Common myeloid progenitor, CD34-positive (primary cell): Measurements from ENCODE around the gene ACAA2.

Experiments used
- CTCF ChIA-PET: fragments of 350-600 bp; sonication (Branson Sonifier 250); formaldehyde crosslinking; loops from one replicate; lab custom pipeline; 2021; ENCODE audit warnings: antibody characterized with exemption; lab: Charles Lee
- POLR2A ChIA-PET: fragments of 350-600 bp; sonication (Branson Sonifier 250); formaldehyde crosslinking; loops from one replicate; lab custom pipeline; 2021; ENCODE audit warnings: antibody characterized with exemption; lab: Charles Lee
- DNase-seq, 3 donors: peaks; one replicate each; pipeline versions ENCODE4 v3.0.0 to v3.0.0-alpha.2; 2013
- H3K27ac ChIP-seq, 2 experiments: 1 replicate in 1 of 2; 2 replicates in 1 of 2; pipeline ENCODE4 v1.7.0; 2013; ENCODE audit warnings: inconsistent platforms in 2 of 2, low read length in 2 of 2, mild to moderate bottlenecking in 2 of 2, low read depth in 1 of 2, moderate library complexity in 1 of 2; ENCODE audit not compliant: severe bottlenecking in 2 of 2, insufficient read depth in 1 of 2, poor library complexity in 1 of 2
- H3K27me3 ChIP-seq, 5 experiments: replicated peaks in 2 of 5; 1 replicate in 3 of 5; 2 replicates in 2 of 5; pipeline versions ENCODE4 v1.6.1 to v1.7.0; 2013; ENCODE audit warnings: low read length in 4 of 5, mild to moderate bottlenecking in 2 of 5, moderate library complexity in 2 of 5, inconsistent platforms in 1 of 5; ENCODE audit not compliant: insufficient read depth in 5 of 5, control insufficient read depth in 4 of 5
- H3K36me3 ChIP-seq, 4 experiments: 1 replicate in 2 of 4; 2 replicates in 2 of 4; pipeline versions ENCODE4 v1.6.1 to v1.7.0; 2013; ENCODE audit warnings: low read length in 3 of 4, control low read depth in 1 of 4, mild to moderate bottlenecking in 1 of 4; ENCODE audit not compliant: control insufficient read depth in 4 of 4, insufficient read depth in 4 of 4
- H3K4me1 ChIP-seq, 4 experiments: 1 replicate in 3 of 4; 2 replicates in 1 of 4; pipeline versions ENCODE4 v1.6.1 to v1.7.1; 2013; ENCODE audit warnings: low read length in 3 of 4, mild to moderate bottlenecking in 3 of 4, control low read depth in 1 of 4, inconsistent platforms in 1 of 4, moderate library complexity in 1 of 4; ENCODE audit not compliant: control insufficient read depth in 4 of 4, insufficient read depth in 4 of 4; ENCODE audit errors: control extremely low read depth in 1 of 4
- H3K4me3 ChIP-seq, 7 experiments: 1 replicate in 4 of 7; 2 replicates in 3 of 7; pipeline versions ENCODE4 v1.5.1 to v1.7.0; 2013; ENCODE audit warnings: mild to moderate bottlenecking in 7 of 7, low read length in 6 of 7, moderate library complexity in 6 of 7, inconsistent platforms in 2 of 7, low read depth in 2 of 7, control low read depth in 1 of 7; ENCODE audit not compliant: insufficient read depth in 4 of 7, control insufficient read depth in 1 of 7; ENCODE audit errors: extremely low read depth in 1 of 7
- H3K9me3 ChIP-seq, 5 experiments: 1 replicate in 4 of 5; 2 replicates in 1 of 5; pipeline versions ENCODE4 v1.6.1 to v1.7.1; 2013; ENCODE audit warnings: low read length in 4 of 5, mild to moderate bottlenecking in 2 of 5, inconsistent platforms in 1 of 5, low read depth in 1 of 5, moderate library complexity in 1 of 5; ENCODE audit not compliant: control insufficient read depth in 4 of 5, insufficient read depth in 2 of 5; ENCODE audit errors: control extremely low read depth in 1 of 5
- WGBS: methylation state at CpG from one replicate; pipeline ENCODE4 v1.1.5; 2013; ENCODE audit not compliant: insufficient coverage; 5-methylcytosine and 5-hydroxymethylcytosine counted together

The ACAA2 gene

DNA sequence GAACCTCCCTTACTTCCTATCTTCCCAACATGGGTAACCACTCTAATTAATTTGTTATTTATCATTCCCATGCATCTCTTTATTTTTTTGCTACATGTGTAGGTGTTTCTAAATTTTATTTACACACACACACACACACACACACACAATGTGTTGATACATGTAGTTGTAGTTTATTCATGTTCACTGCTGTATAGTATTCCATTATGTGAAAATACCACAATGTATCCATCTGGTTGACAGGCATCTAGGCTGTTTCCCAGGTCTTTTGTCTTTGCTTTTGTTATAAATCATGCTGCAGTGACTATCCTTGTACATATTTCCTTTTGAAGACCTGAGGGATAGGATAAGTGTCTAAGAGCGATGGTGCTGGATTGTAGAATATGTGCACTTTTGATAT is 59.7 kb downstream of the ACAA2 start:
- Histone ChIP-seq H3K27ac (no peak overlapping the region), H3K36me3 (no peaks in the 10 kb centered on the region), H3K9me3 (peaks cover 0 to 2% (median 0%) of the 10 kb centered on the region in 5 experiments), H3K27me3 (peaks cover 2 to 18% (median 5%) of the 10 kb centered on the region in 5 experiments), H3K4me3 (no peak overlapping the region), H3K4me1 (no peaks in the 10 kb centered on the region)
- DNase-seq, result no peak
- WGBS, result no CpG with 5 or more reads among the region's 1 CpG
- ChIA-PET CTCF (no interaction called here), POLR2A (no interaction called here)

DNA sequence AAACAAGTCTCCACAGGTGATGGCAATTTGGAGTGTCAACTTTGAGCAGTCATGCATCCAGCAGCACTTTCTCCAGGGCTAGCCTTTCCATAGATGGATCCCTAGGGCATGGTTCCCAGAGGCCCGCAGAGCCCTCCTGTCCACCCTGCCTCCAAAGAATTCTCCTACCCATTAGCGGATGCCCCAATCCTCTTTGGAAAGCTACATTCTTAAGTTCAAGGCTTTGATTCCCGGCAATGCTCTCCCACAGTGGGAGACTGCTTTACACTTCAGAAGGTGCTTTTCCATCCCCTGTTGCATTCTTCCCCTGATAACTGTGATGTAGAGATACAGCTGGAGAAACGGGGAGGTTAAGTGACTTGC is 61.3 kb downstream of the ACAA2 start:
- WGBS, result 60% methylated on average over 3 of the region's 4 CpGs
- Histone ChIP-seq H3K36me3 (no peaks in the 10 kb centered on the region), H3K4me1 (no peaks in the 10 kb centered on the region), H3K27me3 (peaks cover 2 to 18% (median 5%) of the 10 kb centered on the region in 5 experiments), H3K9me3 (peaks cover 0 to 2% (median 0%) of the 10 kb centered on the region in 5 experiments), H3K27ac (no peak overlapping the region), H3K4me3 (no peak overlapping the region)
- ChIA-PET POLR2A (no interaction called here), CTCF (no interaction called here)
- no peak for DNase-seq

DNA sequence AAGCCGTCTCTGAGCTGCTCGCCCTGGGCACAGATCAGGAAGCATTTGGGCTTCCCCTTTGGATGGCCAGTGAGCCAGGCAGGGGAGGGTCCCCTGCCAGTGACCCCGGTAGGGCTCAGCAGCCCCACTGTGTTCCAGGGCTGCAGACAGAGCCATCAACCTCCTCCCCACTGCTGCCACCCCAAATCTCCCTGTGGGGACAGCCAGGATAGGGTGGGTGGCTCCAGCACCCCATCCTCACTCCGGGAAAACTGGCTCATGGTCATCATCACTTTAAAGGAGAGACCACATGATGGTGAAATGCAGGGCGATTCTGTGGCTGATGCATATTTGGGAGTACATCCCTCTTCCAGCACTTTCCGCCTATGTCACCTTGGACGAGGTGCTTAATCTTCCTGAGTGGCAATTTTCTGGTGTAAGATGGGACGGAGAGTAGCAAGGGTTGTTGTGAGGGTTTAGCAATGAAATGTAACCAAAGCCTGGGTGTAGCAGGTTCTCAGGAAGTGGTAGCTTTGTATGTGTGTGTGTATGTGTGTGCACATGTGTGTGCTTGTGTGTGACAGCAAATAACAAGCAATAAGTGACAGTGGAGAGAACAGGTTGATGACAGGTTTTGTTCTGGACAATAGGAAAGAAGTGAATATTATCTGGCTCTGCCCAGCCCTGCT is 61.8 kb downstream of the ACAA2 start:
- whole genome bisulfite sequencing, result 69% methylated on average over 8 of the region's 8 CpGs
- DNase-seq, result peak in 2 of 3 donors; percentile 1 to 24
- Histone ChIP-seq H3K4me3 (no peak overlapping the region), H3K36me3 (no peaks in the 10 kb centered on the region), H3K9me3 (peaks cover 0 to 2% (median 0%) of the 10 kb centered on the region in 5 experiments), H3K27ac (no peak overlapping the region), H3K4me1 (no peaks in the 10 kb centered on the region), H3K27me3 (peaks cover 2 to 18% (median 5%) of the 10 kb centered on the region in 5 experiments)
- ChIA-PET POLR2A (no interaction called here), CTCF (no interaction called here)

DNA sequence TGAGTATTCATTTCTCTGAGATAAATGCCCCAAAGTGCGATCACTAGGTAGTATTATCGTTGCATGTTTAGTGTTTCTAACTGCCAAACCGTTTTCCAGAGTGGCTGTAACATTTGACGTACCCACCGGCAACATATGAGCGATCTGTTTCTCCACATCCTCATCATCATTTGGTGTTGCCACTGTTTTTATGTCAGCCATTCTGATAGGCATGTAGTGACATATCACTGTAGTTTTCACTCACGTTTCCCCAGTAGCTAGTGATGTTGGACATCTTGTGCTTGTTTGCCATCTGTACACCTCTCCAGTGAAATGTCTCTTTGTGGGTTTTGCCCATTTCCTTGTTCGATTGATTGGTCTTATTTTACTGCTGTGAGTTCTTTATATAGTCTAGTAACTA is 63.8 kb downstream of the ACAA2 start:
- no peak for DNase-seq
- H3K9me3 ChIP-seq, result peaks cover 0 to 2% (median 0%) of the 10 kb centered on the region in 5 experiments
- no peaks in the 10 kb centered on the region for H3K36me3 ChIP-seq
- no peaks in the 10 kb centered on the region for H3K4me1 ChIP-seq
- H3K27ac ChIP-seq, result no peak overlapping the region
- peaks cover 2 to 18% (median 5%) of the 10 kb centered on the region in 5 experiments for H3K27me3 ChIP-seq
- ChIA-PET POLR2A (no interaction called here), CTCF (interaction anchor here (0.7 to 1.9 kb wide), 2 partner anchors 10 to 157 kb away, joined by 3 to 6 read pairs; no protein-coding TSS in a partner anchor)
- 77% methylated on average over 8 of the region's 8 CpGs for WGBS
- no peak overlapping the region for H3K4me3 ChIP-seq

DNA sequence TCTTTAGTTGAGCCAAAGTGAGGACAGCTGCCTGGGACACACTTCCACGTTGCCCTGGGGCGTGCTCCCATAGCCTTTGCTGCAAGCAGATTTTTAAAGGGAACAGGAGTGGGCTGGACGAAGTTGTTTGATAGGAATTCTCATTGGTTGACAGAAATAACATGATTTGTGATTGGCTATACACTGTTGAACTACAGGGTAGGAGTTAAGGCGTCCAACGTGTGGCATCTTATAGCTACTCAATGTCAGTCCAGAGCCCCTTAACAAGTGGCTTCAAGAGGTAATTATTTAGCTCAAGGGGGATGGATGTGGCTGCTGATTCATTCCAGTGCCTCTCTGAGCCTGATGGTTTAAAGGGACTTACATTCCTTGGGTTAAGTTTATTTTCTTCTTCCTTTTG is 65.5 kb downstream of the ACAA2 start:
- WGBS, result 90% methylated on average over 5 of the region's 5 CpGs
- ChIA-PET POLR2A (no interaction called here), CTCF (no interaction called here)
- Histone ChIP-seq H3K27me3 (peaks cover 2 to 15% (median 6%) of the 10 kb centered on the region in 5 experiments), H3K4me3 (no peak overlapping the region), H3K9me3 (peaks cover 0 to 1% (median 0%) of the 10 kb centered on the region in 5 experiments), H3K27ac (no peak overlapping the region), H3K4me1 (no peaks in the 10 kb centered on the region), H3K36me3 (no peaks in the 10 kb centered on the region)
- DNase-seq, result no peak

DNA sequence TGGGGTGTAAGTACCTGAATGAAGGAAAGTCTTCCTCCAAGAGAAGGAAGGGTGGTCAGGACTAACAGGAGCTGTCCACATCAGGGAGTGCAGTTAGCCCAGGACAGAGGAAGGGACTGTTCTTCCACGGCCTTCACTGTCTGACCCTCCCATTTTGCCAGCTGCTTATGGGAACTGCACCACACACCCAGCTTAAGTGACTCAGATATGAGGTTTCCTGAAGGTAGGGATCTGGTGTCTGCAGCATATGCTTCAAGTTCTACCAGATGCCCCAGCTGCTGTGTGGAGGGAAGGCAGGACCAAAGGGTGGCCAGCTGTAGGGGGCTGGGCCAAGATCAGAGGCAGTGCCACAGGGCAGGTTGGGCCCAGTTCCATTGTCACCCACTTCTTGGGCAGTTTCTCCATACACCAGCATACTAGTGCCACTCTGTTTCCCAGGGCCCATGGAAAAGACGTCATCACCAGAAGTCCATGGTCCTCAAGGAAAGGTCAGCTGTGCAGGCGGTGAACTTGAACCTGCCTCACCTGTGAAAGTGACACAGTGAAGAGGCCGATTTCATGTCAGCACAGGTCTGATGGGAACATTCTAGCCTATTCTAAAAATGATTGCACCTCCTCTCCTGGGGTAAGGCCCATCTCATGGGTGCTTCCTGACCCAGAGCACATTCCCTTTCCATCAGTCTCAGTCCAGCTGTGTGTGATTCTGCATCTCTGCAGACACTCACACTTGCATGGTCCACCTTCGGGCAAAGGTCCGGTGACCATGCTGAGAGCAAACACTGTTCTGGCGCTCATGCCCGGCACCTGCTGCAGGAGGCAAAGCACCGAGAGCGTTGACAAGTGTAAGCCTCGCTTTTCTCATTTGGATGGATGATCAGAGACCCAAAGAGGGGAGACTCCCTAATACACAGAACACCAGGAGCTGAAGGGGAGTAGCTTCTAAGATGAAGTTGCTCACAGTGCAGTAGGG is 68.0 kb downstream of the ACAA2 start:
- ChIA-PET CTCF (interaction anchor here (1.0 kb wide), 1 partner anchor 13 kb away, joined by 3 read pairs; no protein-coding TSS in a partner anchor), POLR2A (no interaction called here)
- H3K27ac ChIP-seq, result no peak overlapping the region
- peaks cover 0 to 7% (median 4%) of the 10 kb centered on the region in 5 experiments for H3K27me3 ChIP-seq
- H3K4me1 ChIP-seq, result no peaks in the 10 kb centered on the region
- 94% methylated on average over 10 of the region's 11 CpGs for WGBS
- H3K4me3 ChIP-seq, result no peak overlapping the region
- H3K36me3 ChIP-seq, result no peaks in the 10 kb centered on the region
- peaks cover 0 to 1% (median 0%) of the 10 kb centered on the region in 5 experiments for H3K9me3 ChIP-seq
- no peak for DNase-seq
